ENCODE results near the gene CTPS2.
"Not testable (repeated sequence)": the region's sequence is repeated elsewhere in the genome, so short reads cannot be mapped to it uniquely, and the experiment has no call there.

Gene CTPS2

DNA sequence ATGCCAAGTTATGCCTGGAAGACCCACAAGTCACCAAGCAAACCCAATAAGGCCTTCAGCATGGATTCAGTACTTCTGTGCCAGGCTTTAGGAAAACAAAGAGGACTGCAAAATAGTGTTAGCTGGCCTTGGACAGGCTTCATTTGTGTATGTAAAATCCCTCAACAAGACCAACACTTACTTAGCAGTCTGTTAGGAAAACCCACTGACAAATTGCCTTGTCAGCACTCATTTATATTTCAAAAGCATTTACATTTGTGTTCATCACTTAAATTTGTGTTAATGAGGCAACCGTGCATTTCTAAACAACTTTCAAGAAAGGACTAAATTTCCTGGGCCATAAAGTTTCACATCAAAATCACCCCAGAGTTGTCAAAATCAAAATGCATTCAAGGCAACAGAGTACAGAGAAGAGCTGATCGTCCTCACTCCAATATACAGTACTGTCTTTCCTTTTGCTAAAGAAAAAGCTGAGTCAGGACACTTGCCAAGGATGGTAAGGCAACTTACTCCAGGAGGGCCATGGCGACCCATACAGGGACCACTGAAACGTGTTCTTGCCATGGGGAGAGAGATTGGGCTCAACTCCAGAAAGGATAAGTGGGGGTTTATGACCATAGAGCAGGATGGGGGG, 61.0 kb downstream of the CTPS2 start:
- no peak for DNase-seq

GRCh38 chrX:16649858-16650257, 62.6 kb downstream of the CTPS2 start, which contains the start of gene S100G:
S100G (plus strand) TSS chrX:16650158; CDS start chrX:16651007, 849 bp downstream.
- DNase-seq = no peak

GRCh38 chrX:16646366-16647138, 65.9 kb downstream of the CTPS2 start:
- peak; percentile 84 for DNase-seq

- no peak for DNase-seq
Observed at GRCh38 chrX:16643176-16643575, 69.3 kb downstream of the CTPS2 start.

- DNase-seq = no peak
Observed at GRCh38 chrX:16640823-16641222, 71.6 kb downstream of the CTPS2 start.

- DNase-seq = no peak
Observed at GRCh38 chrX:16639966-16640365, 72.5 kb downstream of the CTPS2 start.

GRCh38 chrX:16638533-16638932, 73.9 kb downstream of the CTPS2 start:
- no peak for DNase-seq

DNA sequence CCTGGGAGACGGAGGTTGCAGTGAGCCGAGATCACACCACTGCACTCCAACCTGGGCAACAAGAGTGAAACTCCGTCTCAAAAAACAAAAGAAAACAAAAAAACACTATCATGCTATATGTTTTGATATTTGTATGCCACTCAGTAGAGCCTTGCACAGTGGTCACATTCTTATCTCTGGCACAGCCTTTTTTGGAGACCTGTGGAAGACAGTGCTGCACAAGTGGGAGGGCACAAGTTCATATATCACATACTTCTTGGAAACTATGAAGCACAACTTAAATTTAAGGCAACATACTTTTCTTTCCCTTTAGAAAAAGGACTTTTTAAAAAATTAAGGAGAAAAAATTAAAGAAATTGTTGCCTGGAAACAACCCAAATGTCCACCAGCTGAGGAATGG, 76.9 kb downstream of the CTPS2 start:
- DNase-seq = no peak

DNA sequence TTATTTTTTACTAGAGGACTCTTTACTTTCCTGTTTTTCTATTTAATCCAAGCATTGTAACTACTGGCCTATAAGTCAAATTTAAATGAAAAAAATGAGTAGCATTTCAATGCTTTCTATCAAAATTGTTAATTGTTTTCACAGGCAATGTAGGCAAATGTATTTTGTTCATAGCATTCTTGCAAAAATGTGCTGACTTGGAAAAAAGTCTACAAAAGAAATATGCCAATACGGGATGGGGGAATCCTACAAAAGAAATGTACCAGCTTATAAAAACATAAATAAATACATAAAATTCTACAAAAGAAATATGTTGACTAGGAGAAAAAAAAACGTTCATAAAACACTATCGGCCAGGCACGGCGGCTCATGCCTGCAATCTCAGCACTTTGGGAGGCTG, 77.4 kb downstream of the CTPS2 start:
- no peak for DNase-seq

DNA sequence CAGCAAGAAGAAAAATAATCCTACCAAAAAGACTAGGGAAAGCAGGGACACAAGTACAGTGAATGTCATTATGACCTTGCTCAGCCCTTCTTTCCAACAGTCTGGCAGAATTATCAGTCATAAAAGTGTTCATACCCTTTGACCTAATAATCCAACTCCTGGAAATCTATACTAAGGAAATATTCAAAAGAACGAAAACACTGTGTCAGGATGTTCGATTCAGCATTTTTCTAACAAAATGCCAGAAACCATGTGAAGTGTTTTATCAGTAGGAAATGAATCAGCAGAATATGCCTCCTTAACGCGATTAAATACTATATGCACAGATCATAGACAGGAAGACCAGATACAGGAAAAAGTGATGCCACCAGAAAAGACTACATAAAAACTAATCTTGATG, 78.7 kb downstream of the CTPS2 start:
- no peak for DNase-seq

GRCh38 chrX:16629909-16630308, 82.6 kb downstream of the CTPS2 start:
- DNase-seq = no peak

DNA sequence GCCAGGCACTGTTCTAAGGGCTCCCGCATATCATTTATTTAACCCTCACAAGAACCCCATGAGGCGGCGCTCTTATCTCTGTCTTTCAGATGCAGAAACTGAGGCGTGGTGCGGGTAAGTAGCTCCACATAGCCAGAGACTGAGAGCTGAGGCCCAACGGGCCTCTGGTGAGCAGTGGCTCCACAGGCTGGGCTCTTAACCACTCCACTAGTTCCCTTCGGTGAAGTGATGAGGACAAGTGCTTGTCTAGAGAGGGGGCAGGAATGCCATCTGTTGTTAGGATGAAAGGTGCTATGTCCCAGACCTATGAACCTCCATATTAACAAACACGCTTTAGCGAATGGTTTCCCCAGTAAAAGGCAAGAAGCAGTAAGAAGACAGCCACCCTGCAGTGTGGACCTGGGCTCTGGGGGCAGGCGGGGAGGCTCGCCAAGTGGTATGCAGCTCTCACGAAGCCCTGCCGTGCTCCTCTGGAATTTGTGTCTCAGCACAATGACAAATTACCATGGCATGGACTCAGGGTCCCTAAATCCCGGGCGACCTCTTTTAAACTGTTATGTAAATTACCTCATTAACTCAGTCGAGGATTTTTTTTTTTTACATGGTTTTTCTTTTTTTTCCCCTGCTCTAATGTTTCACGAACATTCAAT, 83.4 kb downstream of the CTPS2 start:
- DNase-seq = no peak

DNA sequence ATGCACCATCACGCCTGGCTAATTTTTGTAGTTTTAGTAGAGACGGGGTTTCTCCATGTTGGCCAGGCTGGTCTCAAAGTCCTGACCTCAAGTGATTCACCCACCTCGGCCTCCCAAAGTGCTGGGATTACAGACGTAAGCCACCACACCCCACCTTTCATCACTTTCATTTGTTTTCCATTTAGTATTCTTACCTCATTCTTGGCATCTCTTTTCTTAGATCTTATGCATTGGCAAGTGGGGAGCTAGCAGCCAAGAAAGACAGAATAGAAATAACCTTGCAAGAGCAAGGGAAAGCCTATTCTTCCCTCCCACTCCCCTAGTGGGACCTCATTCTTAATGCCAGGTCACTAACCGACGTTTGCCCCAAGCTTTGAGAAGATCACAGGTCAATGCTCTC, 84.0 kb downstream of the CTPS2 start:
- not testable (repeated sequence) for DNase-seq

DNA sequence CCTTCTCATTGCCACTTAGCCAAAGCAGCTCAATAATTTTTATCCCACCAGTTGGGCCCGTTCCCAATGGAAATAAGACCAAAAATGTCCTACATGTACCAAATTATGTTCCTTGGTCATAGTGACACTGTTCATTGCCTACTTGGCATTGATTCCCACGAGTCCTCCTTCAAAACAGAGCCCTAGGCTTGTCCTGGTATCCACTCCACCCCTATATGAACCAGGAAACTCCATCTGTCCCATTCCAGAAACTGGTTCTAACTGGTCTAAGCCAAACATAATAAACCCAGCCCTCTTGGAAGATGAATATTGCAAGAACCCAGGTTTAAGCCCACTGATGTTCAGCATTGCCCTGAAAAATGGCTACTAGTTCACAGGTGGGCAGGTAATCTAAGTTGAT, 93.4 kb downstream of the CTPS2 start:
- DNase-seq = no peak

GRCh38 chrX:16618422-16618821, 94.0 kb downstream of the CTPS2 start:
- DNase-seq = no peak

DNA sequence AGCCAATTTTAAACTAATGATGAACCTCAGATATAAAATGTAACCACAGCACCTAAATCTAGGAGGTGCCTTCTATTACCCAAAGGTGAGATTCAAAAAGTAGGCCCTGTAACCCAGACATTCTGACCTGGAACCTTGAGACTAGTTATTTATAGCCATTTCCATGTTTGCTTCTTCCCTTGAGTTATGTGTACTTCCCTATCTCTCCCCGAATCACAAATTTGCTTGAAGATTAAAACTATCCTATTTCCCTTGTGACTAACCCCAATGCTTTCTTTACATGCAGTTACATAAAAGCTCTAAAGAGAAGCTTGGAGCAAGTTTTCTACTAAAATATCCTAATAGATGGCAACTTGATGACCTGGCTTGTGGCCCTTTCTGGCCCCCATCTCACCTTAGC, 95.1 kb downstream of the CTPS2 start:
- no peak for DNase-seq

DNA sequence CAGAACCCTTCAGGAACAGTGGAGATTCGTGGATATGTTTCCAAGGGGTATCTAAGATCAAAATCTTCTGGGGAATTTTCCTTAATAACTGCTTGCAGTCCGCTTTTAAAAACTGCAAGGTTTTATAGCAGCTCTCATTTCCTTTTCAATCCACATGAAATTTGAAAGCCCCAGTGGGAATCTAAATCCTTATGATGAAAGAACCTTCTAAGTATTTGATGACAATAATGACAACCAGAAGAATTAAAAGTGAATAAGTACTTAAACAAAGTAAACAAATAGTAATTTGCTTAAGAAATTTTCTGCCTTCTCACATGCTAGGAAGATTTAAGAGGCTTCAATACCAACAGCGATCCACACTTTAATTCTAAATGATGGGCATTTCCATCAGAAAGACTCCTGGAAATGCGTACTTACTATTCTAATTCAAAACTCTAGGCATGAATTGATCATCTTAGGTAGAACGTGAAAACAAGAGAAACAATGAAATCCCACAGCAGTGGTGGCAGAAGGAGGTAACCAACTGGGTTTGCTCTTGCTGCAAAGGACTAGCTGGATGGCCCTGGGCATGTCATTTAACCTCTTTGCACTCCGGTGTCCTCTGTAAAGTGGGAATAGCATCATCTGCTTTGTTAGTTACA, 100.1 kb downstream of the CTPS2 start:
- DNase-seq = no peak

DNA sequence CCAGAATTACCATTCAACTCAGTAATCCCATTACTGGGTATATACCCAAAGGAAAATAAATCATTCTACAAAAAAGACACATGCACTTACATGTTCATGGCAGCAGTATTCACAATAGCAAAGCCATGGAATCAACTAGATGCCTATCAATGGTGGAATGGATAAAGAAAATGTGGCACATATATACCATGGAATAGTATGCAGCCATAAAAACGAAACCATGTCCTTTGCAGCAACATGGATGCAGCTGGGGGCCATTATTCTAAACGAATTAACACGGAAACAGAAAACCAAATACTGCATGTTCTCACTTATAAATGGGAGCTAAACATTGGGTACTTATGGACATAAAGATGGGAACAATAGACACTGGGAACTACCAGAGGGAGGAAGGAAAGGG, 101.8 kb downstream of the CTPS2 start:
- not testable (repeated sequence) for DNase-seq

DNA sequence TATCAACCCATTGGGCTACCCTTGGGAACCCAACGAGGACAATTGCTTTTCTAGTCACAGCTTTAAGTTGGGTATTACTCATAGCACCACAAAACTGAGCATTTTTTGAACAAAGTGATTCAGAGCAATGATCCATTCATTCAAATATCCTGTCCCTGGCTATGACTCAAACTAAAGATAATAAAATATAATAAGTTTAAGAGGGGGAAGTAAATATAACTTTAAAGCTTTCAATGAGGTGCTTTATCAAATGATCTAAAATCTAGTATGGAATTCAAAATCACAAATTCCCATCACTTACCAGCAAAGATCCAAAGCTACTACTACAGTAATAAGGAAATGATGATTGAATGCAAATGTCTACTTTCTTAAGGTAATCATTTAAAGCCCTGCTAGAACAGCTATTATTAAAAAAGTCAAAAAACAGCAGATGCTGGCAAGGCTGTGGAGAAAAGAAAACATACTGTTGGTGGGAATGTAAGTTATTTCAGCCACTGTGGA, 102.3 kb downstream of the CTPS2 start:
- no peak for DNase-seq

DNA sequence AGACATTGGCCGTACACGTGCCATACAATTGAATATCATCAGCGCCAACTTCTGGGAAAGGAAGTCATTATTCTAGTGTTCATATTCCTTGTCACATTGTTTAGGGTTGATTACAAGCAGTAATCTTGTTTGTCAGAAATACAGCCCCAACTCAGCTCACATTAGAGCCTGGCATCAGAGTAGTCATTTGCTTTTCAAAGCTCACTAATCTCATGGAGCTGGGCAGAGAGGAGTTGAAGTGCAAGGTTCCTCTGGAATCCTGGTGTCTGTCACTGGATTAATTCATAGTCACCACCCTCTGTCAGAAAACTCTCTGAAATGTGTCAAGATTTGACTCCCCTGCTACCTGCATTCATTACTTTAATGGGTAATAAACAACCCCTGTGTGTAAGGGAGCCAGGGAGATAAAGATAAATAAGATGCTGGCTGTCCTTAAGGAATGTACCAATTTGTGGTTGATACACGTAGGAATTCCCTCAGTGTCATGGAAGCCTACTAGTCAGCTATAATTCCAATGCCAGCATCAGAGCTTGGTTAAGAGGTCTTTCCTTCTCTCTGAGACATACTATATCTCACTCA, 106.2 kb downstream of the CTPS2 start:
- no peak for DNase-seq

DNA sequence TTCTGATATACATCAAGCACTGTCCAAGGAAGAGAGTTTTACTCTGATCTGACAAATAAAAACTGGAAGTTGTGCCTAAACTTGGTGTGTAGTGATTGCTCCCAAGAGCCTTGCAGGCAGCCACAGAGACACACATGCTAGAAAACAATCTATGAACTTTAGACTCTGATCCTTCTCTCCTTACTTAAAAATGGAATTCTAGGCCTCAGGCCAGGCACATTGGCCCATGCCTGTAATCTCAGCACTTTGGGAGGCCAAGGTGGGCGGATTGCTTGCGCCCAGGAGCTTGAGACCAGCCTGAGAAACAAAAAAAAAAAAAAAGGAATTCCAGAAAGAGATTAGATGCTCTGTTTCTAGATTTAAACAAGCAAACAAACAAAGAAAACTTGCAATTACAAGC, 108.1 kb downstream of the CTPS2 start:
- no peak for DNase-seq

DNA sequence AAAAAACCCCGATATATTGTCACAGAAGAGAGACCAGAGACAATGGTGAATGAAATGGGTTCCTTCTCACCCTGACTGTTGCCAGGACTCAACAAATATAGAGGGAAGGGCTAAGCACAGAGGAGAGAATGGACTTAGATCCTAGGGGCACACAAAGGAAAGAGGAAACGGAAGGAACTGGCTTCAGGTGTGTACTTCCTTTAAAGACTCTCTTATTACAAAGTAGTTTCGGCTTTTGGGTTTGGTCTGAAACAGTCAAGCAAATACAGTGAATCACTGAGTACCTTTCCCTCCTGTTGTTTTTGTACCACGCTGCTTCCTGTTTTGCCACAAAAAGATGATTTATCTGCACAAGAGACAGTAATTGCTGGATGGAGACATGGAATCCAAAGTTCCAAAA, 108.6 kb downstream of the CTPS2 start:
- DNase-seq = no peak

DNA sequence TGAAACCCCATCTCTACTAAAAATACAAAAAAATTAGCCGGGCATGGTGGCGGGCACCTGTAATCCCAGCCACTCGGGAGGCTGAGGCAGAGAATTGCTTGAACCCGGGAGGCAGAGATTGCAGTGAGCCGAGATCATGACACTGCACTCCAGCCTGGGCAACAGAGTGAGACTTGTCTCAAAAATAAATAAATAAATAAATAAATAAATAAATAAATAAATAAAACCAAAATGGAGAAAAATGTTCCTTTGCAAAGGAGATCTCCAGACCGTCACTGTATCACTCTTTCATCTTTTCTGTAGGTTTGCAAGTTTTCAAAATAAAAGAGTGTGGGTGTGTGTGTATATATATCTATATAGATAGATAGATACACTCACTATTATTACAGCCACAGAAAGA, 109.2 kb downstream of the CTPS2 start:
- not testable (repeated sequence) for DNase-seq

All from NCI-H1417 treated with DMSO at 0.1 percent for 48 hours (cell line).